GM12878 (cell line): Measurements from ENCODE around the gene TMEM131L. TPM values are rescaled to one million over a fixed set of nuclear protein-coding genes. Genes with fewer than 3 reads are reported as not detected.

Experiments
- ATAC-seq: fragments of 200-7000 bp; cut with Tn5 transposase; 3 replicates; pipeline ENCODE4 v1.9.1; 2020; ENCODE audit warnings: mild to moderate bottlenecking, moderate library complexity
- BruUV-seq: library from RNA; stranded (reverse); fragments of 400-500 nt; replicated peaks from 2 replicates; lab custom pipeline; 2021; lab: Mats Ljungman, UMichigan
- CTCF ChIA-PET: fragments of 300-600 bp; sonication (Branson Sonifier 250); formaldehyde crosslinking; extraction: SDS; loops from one replicate; lab custom pipeline; 2021; ENCODE audit warnings: inconsistent platforms; lab: Yijun Ruan, JAX
- POLR2A ChIA-PET: fragments of 350-600 bp; formaldehyde crosslinking; extraction: SDS; loops from one replicate; lab custom pipeline; 2021; ENCODE audit warnings: inconsistent platforms; lab: Charles Lee
- RAD21 ChIA-PET: fragments of 300-600 bp; sonication (Branson Sonifier 250); formaldehyde crosslinking; loops from one replicate; lab custom pipeline; 2023; ENCODE audit warnings: antibody characterized with exemption; ENCODE audit not compliant: unreplicated experiment; lab: Charles Lee
- SMC1A ChIA-PET: fragments of 300-600 bp; sonication (Branson Sonifier 250); formaldehyde crosslinking; loops from one replicate; lab custom pipeline; 2023; ENCODE audit not compliant: unreplicated experiment, uncharacterized antibody; lab: Charles Lee
- DNase-seq: peaks from one replicate; pipeline ENCODE4 v3.0.0-alpha.2; 2011; ENCODE audit warnings: low read depth, low spot score
- FAIRE-seq: peaks from 3 replicates; lab custom pipeline; 2011; peaks lifted over from hg19 to GRCh38; lab: Jason Lieb, UNC
- H2AFZ ChIP-seq: 2 replicates; pipeline ENCODE4 v1.6.0; 2011; ENCODE audit warnings: low read depth, low read length, control low read depth; ENCODE audit not compliant: control insufficient read depth
- H3K27ac ChIP-seq: 2 replicates; pipeline ENCODE4 v1.5.1; 2011; ENCODE audit warnings: control low read depth; ENCODE audit not compliant: control insufficient read depth, insufficient read depth
- H3K27me3 ChIP-seq, 2 experiments: replicated peaks in 1 of 2; 2 replicates each; pipeline versions ENCODE4 v1.6.0 to v1.6.1; 2011; ENCODE audit warnings: low read length in 1 of 2; ENCODE audit not compliant: control insufficient read depth in 2 of 2, insufficient read depth in 2 of 2
- H3K36me3 ChIP-seq, 2 experiments: 2 replicates each; pipeline ENCODE4 v1.5.1; 2011; ENCODE audit warnings: low read length in 1 of 2; ENCODE audit not compliant: control insufficient read depth in 2 of 2, insufficient read depth in 2 of 2
- H3K4me1 ChIP-seq: 2 replicates; pipeline ENCODE4 v1.6.1; 2011; ENCODE audit warnings: mild to moderate bottlenecking, low read length, moderate library complexity, mixed read lengths; ENCODE audit not compliant: control insufficient read depth, insufficient read depth
- H3K4me2 ChIP-seq: 2 replicates; pipeline ENCODE4 v1.6.0; 2011; ENCODE audit warnings: control low read depth; ENCODE audit not compliant: control insufficient read depth, insufficient read depth
- H3K4me3 ChIP-seq: fragments of 200-600 bp; sonication (generic); 2 replicates; pipeline ENCODE4 v1.5.1; 2016
- H3K79me2 ChIP-seq: 2 replicates; pipeline ENCODE4 v1.6.0; 2011; ENCODE audit warnings: low read length; ENCODE audit not compliant: control insufficient read depth, insufficient read depth
- H3K9ac ChIP-seq: 2 replicates; pipeline ENCODE4 v1.8.0; 2011; ENCODE audit warnings: low read length, control low read depth, mixed read lengths; ENCODE audit not compliant: control insufficient read depth, insufficient read depth
- H3K9me3 ChIP-seq: replicated peaks from 3 replicates; pipeline ENCODE4 v1.5.1; 2011; ENCODE audit warnings: mild to moderate bottlenecking, low read length; ENCODE audit not compliant: control insufficient read depth, insufficient read depth
- H4K20me1 ChIP-seq: 2 replicates; pipeline ENCODE4 v1.6.0; 2011; ENCODE audit not compliant: control insufficient read depth, insufficient read depth
- BCL11A ChIP-seq: IDR thresholded peaks from 2 replicates; pipeline ENCODE4 v1.6.1; 2011; ENCODE audit warnings: low read depth, low read length
- CHD1 ChIP-seq: IDR thresholded peaks from 2 replicates; pipeline ENCODE4 v1.6.1; 2012; ENCODE audit warnings: low read depth, low read length, improper control_type of control experiment
- E4F1 ChIP-seq: fragments of 450-650 bp; IDR thresholded peaks from 2 replicates; pipeline ENCODE4 v1.6.1; 2018; ENCODE audit warnings: borderline replicate concordance, mild to moderate bottlenecking; ENCODE audit not compliant: partially characterized antibody
- MYC ChIP-seq: IDR thresholded peaks from 2 replicates; pipeline ENCODE4 v1.6.1; 2011; ENCODE audit warnings: mild to moderate bottlenecking, low read length, moderate library complexity, inconsistent platforms; ENCODE audit not compliant: insufficient read depth, insufficient replicate concordance, insufficient read length, severe bottlenecking
- NFYB ChIP-seq: IDR thresholded peaks from 2 replicates; pipeline ENCODE4 v1.6.1; 2011; ENCODE audit warnings: low read depth, mild to moderate bottlenecking, low read length, improper control_type of control experiment, moderate library complexity; ENCODE audit not compliant: insufficient read depth
- RELA ChIP-seq: fragments of 450-650 bp; IDR thresholded peaks from 2 replicates; pipeline ENCODE4 v1.8.0; 2014; ENCODE audit warnings: borderline replicate concordance; ENCODE audit not compliant: partially characterized antibody
- RUNX3 ChIP-seq: IDR thresholded peaks from 2 replicates; pipeline ENCODE4 v1.6.1; 2012; ENCODE audit warnings: low read length, inconsistent platforms
- SMAD1 ChIP-seq: fragments of 450-650 bp; IDR thresholded peaks from 2 replicates; pipeline ENCODE4 v1.6.1; 2018; ENCODE audit warnings: mild to moderate bottlenecking, low read depth; ENCODE audit not compliant: partially characterized antibody
- SMC3 ChIP-seq: IDR thresholded peaks from 2 replicates; pipeline ENCODE4 v1.6.1; 2011; ENCODE audit warnings: low read length, improper control_type of control experiment, borderline replicate concordance
- TBL1XR1 ChIP-seq: IDR thresholded peaks from 2 replicates; pipeline ENCODE4 v1.6.1; 2012; ENCODE audit warnings: low read depth, low read length, improper control_type of control experiment
- ZBTB11 ChIP-seq: fragments of 450-650 bp; formaldehyde crosslinking; IDR thresholded peaks from 2 replicates; pipeline ENCODE4 v1.5.0; 2022; ENCODE audit warnings: mild to moderate bottlenecking, missing genetic modification characterization
- WGBS: methylation state at CpG from one replicate; pipeline ENCODE4 v1.1.6; 2016; ENCODE audit warnings: low lambda C conversion rate; ENCODE audit not compliant: insufficient replicate concordance, insufficient coverage; ENCODE audit errors: missing lambda C conversion rate; 5-methylcytosine and 5-hydroxymethylcytosine counted together
- in situ Hi-C: fragments of 300-500 bp; cut with MboI; formaldehyde crosslinking; loops from 9 replicates; pipeline ENCODE4 v1.14.3; 2018; ENCODE audit warnings: mixed read lengths
- intact Hi-C: fragments of 100-400 bp; cut with micrococcal nuclease; formaldehyde crosslinking; loops from one replicate; pipeline ENCODE4 v1.14.2; 2022; ENCODE audit not compliant: unreplicated experiment
- polyA plus RNA-seq, 11 experiments: library from polyadenylated mRNA; depleted of rRNA in 4 of 11; unstranded in 6 of 11; stranded (reverse) in 5 of 11; fragments of >200 nt; fragmentation: Nextera tagmentation in 4 of 11; fragmentation: Illumina TruSeq in 1 of 11; extraction: Ambion mirVana in 4 of 11; extraction: Trizol in 1 of 11; gene quantifications; 1 replicate in 1 of 11; 2 replicates in 10 of 11; pipeline versions ENCODE4 v1.2.1 to v1.2.3, GENCODE V29; 2011 to 2016; ENCODE audit warnings: inconsistent platforms in 2 of 11, missing spikeins in 2 of 11, low read depth in 1 of 11
- total RNA-seq, 4 experiments: library from RNA; depleted of rRNA in 3 of 4; stranded (reverse); fragments of >200 nt in 3 of 4; fragmentation: Illumina TruSeq in 1 of 4; extraction: Trizol in 1 of 4; gene quantifications; 2 replicates each; pipeline versions ENCODE4 v1.2.1 to v1.2.3, GENCODE V29; 2013 to 2021
- TF ChIP-seq, protein P1 (sequence below): fragments of 450-650 bp; IDR thresholded peaks from 2 replicates; pipeline ENCODE4 v1.6.1; 2016; ENCODE audit warnings: mild to moderate bottlenecking, moderate library complexity, borderline replicate concordance

The TMEM131L gene
- total and polyA plus RNA-seq, 10 of the 15 experiments (the other 5 are each of a cell fraction or from before 2014, with no cell fraction given) = 8.5 to 101 (median 74.4) TPM

- no peak for DNase-seq
- intact Hi-C loops = loop anchor here (5.0 kb wide), 2 partner anchors 425 to 560 kb away; no protein-coding TSS in a partner anchor
- POLR2A ChIA-PET = no interaction called here
- FAIRE-seq = no peak
- Histone ChIP-seq H3K79me2 (no peaks in the 10 kb centered on the region), H3K27ac (no peak overlapping the region), H3K36me3 (no peaks in the 10 kb centered on the region), H3K9ac (no peak overlapping the region), H3K4me1 (no peaks in the 10 kb centered on the region; the same call in 1 of the 2 replicates), H4K20me1 (no peaks in the 10 kb centered on the region), H3K4me2 (no peak overlapping the region), H3K9me3 (no peaks in the 10 kb centered on the region; the same call in 2 of the 3 replicates), H3K4me3 (no peak overlapping the region), H2AFZ (no peak overlapping the region), H3K27me3 (no peaks in the 10 kb centered on the region)
- CTCF ChIA-PET = interaction anchor here (1.0 to 4.1 kb wide), 9 partner anchors 103 to 563 kb away, joined by 3 to 67 read pairs (median 8); partner anchors contain the start of gene MND1
- no TSS peak for BruUV-seq
- SMC1A ChIA-PET = interaction anchor here (0.7 to 3.2 kb wide), 8 partner anchors 103 to 504 kb away, joined by 3 to 18 read pairs (median 4); no protein-coding TSS in a partner anchor
- in situ Hi-C loops = loop anchor here (10.0 kb wide), 1 partner anchor 502 kb away; no protein-coding TSS in a partner anchor
- WGBS = 86% methylated on average over 1 of the region's 1 CpG
- ATAC-seq = no peak
- RAD21 ChIA-PET = interaction anchor here (1.0 to 3.7 kb wide), 4 partner anchors 103 to 504 kb away, joined by 3 to 23 read pairs (median 12); no protein-coding TSS in a partner anchor
- TF ChIP-seq NFYB = no peak
- TF ChIP-seq E4F1 = no peak
- TF ChIP-seq TBL1XR1 = no peak
- no peak for TF ChIP-seq SMC3
- TF ChIP-seq, protein P1, sequence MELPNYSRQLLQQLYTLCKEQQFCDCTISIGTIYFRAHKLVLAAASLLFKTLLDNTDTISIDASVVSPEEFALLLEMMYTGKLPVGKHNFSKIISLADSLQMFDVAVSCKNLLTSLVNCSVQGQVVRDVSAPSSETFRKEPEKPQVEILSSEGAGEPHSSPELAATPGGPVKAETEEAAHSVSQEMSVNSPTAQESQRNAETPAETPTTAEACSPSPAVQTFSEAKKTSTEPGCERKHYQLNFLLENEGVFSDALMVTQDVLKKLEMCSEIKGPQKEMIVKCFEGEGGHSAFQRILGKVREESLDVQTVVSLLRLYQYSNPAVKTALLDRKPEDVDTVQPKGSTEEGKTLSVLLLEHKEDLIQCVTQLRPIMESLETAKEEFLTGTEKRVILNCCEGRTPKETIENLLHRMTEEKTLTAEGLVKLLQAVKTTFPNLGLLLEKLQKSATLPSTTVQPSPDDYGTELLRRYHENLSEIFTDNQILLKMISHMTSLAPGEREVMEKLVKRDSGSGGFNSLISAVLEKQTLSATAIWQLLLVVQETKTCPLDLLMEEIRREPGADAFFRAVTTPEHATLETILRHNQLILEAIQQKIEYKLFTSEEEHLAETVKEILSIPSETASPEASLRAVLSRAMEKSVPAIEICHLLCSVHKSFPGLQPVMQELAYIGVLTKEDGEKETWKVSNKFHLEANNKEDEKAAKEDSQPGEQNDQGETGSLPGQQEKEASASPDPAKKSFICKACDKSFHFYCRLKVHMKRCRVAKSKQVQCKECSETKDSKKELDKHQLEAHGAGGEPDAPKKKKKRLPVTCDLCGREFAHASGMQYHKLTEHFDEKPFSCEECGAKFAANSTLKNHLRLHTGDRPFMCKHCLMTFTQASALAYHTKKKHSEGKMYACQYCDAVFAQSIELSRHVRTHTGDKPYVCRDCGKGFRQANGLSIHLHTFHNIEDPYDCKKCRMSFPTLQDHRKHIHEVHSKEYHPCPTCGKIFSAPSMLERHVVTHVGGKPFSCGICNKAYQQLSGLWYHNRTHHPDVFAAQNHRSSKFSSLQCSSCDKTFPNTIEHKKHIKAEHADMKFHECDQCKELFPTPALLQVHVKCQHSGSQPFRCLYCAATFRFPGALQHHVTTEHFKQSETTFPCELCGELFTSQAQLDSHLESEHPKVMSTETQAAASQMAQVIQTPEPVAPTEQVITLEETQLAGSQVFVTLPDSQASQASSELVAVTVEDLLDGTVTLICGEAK = no peak
- TF ChIP-seq CHD1 = no peak
- TF ChIP-seq SMAD1 = no peak
- no peak for TF ChIP-seq RUNX3
- no peak for TF ChIP-seq BCL11A
- TF ChIP-seq RELA = no peak
- TF ChIP-seq ZBTB11 (CRISPR knock-in tag) = no peak
- no peak for TF ChIP-seq MYC
Observed at GRCh38 chr4:153646978-153647377, 180.8 kb downstream of the TMEM131L start.
